HepG2 (cell line): ENCODE data around the gene ERMP1. TPM values are rescaled to one million over a fixed set of nuclear protein-coding genes. Genes with fewer than 3 reads are reported as not detected.

Source experiments
- CENPX ChIP-seq: sonication (generic); formaldehyde crosslinking; IDR thresholded peaks from 2 replicates; pipeline ENCODE4 v1.9.0; 2021; ENCODE audit warnings: mild to moderate bottlenecking, missing genetic modification reagents, moderate library complexity
- polyA plus RNA-seq, 8 experiments: library from polyadenylated mRNA; depleted of rRNA in 3 of 8; stranded (reverse) in 7 of 8; unstranded in 1 of 8; fragments of >200 nt; fragmentation: Illumina TruSeq in 4 of 8; extraction: Trizol in 4 of 8; gene quantifications; 2 replicates each; pipeline versions ENCODE4 v1.2.1 to v1.2.3, GENCODE V29; 2011 to 2016; ENCODE audit warnings: low read depth in 4 of 8, missing spikeins in 1 of 8, mixed read lengths in 1 of 8; ENCODE audit not compliant: insufficient read depth in 1 of 8
- total RNA-seq, 5 experiments: library from RNA; depleted of rRNA; stranded (reverse); fragments of >200 nt; fragmentation: Illumina TruSeq; extraction: Trizol; gene quantifications; 2 replicates each; pipeline ENCODE4 v1.2.3, GENCODE V29; 2016; ENCODE audit warnings: low read depth in 1 of 5
- TF ChIP-seq, protein P1 (sequence below): sonication (generic); formaldehyde crosslinking; IDR thresholded peaks from 2 replicates; pipeline ENCODE4 v1.5.0; 2020; ENCODE audit warnings: mild to moderate bottlenecking, missing genetic modification reagents, borderline replicate concordance
- TF ChIP-seq, protein P2 (sequence below): sonication (generic); formaldehyde crosslinking; IDR thresholded peaks from 2 replicates; pipeline ENCODE4 v1.4.0; 2020; ENCODE audit warnings: missing genetic modification reagents
- TF ChIP-seq, protein P3 (sequence below): sonication (generic); formaldehyde crosslinking; conservative IDR thresholded peaks from 2 replicates; pipeline ENCODE4 v1.8.0; 2022; ENCODE audit warnings: missing genetic modification reagents
- TF ChIP-seq, protein P4 (sequence below): sonication (generic); formaldehyde crosslinking; IDR thresholded peaks from 2 replicates; pipeline ENCODE4 v1.4.0; 2020; ENCODE audit warnings: low read depth, mild to moderate bottlenecking, missing genetic modification reagents
- TF ChIP-seq, protein P5 (sequence below): sonication (generic); formaldehyde crosslinking; IDR thresholded peaks from 2 replicates; pipeline ENCODE4 v1.4.0; 2020; ENCODE audit warnings: mild to moderate bottlenecking, missing genetic modification reagents, borderline replicate concordance

Gene ERMP1
- total and polyA plus RNA-seq, 2 of the 13 experiments (the other 11 are each of a cell fraction or from before 2014, with no cell fraction given), result 40.9 to 65.4 TPM

DNA sequence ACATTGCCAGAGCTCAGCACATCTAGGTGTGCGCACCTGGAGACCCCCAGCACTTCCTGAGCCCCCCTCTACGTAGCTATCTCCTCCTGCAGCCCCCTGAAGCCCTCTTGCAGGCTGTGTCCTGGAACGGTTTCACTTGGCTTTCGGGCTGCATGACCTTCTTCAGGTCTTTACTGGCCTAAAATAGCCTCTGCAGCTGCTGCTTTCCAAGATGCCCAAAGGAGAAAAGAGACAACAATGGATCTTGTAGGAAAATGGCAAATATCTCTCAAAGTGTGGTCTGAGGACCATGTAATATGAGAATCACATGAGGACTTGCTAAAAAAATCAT lies 6.6 kb upstream of the ERMP1 start (continued):
- TF ChIP-seq, protein P1, sequence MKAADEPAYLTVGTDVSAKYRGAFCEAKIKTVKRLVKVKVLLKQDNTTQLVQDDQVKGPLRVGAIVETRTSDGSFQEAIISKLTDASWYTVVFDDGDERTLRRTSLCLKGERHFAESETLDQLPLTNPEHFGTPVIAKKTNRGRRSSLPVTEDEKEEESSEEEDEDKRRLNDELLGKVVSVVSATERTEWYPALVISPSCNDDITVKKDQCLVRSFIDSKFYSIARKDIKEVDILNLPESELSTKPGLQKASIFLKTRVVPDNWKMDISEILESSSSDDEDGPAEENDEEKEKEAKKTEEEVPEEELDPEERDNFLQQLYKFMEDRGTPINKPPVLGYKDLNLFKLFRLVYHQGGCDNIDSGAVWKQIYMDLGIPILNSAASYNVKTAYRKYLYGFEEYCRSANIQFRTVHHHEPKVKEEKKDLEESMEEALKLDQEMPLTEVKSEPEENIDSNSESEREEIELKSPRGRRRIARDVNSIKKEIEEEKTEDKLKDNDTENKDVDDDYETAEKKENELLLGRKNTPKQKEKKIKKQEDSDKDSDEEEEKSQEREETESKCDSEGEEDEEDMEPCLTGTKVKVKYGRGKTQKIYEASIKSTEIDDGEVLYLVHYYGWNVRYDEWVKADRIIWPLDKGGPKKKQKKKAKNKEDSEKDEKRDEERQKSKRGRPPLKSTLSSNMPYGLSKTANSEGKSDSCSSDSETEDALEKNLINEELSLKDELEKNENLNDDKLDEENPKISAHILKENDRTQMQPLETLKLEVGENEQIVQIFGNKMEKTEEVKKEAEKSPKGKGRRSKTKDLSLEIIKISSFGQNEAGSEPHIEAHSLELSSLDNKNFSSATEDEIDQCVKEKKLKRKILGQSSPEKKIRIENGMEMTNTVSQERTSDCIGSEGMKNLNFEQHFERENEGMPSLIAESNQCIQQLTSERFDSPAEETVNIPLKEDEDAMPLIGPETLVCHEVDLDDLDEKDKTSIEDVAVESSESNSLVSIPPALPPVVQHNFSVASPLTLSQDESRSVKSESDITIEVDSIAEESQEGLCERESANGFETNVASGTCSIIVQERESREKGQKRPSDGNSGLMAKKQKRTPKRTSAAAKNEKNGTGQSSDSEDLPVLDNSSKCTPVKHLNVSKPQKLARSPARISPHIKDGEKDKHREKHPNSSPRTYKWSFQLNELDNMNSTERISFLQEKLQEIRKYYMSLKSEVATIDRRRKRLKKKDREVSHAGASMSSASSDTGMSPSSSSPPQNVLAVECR, result peak; percentile 8; the same call in 1 of the 2 replicates
- no peak for TF ChIP-seq CENPX (CRISPR knock-in tag)
- TF ChIP-seq, protein P2, sequence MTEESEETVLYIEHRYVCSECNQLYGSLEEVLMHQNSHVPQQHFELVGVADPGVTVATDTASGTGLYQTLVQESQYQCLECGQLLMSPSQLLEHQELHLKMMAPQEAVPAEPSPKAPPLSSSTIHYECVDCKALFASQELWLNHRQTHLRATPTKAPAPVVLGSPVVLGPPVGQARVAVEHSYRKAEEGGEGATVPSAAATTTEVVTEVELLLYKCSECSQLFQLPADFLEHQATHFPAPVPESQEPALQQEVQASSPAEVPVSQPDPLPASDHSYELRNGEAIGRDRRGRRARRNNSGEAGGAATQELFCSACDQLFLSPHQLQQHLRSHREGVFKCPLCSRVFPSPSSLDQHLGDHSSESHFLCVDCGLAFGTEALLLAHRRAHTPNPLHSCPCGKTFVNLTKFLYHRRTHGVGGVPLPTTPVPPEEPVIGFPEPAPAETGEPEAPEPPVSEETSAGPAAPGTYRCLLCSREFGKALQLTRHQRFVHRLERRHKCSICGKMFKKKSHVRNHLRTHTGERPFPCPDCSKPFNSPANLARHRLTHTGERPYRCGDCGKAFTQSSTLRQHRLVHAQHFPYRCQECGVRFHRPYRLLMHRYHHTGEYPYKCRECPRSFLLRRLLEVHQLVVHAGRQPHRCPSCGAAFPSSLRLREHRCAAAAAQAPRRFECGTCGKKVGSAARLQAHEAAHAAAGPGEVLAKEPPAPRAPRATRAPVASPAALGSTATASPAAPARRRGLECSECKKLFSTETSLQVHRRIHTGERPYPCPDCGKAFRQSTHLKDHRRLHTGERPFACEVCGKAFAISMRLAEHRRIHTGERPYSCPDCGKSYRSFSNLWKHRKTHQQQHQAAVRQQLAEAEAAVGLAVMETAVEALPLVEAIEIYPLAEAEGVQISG, result no peak
- TF ChIP-seq, protein P3, sequence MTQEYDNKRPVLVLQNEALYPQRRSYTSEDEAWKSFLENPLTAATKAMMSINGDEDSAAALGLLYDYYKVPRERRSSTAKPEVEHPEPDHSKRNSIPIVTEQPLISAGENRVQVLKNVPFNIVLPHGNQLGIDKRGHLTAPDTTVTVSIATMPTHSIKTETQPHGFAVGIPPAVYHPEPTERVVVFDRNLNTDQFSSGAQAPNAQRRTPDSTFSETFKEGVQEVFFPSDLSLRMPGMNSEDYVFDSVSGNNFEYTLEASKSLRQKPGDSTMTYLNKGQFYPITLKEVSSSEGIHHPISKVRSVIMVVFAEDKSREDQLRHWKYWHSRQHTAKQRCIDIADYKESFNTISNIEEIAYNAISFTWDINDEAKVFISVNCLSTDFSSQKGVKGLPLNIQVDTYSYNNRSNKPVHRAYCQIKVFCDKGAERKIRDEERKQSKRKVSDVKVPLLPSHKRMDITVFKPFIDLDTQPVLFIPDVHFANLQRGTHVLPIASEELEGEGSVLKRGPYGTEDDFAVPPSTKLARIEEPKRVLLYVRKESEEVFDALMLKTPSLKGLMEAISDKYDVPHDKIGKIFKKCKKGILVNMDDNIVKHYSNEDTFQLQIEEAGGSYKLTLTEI (CRISPR knock-in tag), result no peak
- TF ChIP-seq, protein P4, sequence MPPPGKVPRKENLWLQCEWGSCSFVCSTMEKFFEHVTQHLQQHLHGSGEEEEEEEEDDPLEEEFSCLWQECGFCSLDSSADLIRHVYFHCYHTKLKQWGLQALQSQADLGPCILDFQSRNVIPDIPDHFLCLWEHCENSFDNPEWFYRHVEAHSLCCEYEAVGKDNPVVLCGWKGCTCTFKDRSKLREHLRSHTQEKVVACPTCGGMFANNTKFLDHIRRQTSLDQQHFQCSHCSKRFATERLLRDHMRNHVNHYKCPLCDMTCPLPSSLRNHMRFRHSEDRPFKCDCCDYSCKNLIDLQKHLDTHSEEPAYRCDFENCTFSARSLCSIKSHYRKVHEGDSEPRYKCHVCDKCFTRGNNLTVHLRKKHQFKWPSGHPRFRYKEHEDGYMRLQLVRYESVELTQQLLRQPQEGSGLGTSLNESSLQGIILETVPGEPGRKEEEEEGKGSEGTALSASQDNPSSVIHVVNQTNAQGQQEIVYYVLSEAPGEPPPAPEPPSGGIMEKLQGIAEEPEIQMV (CRISPR knock-in tag), result no peak
- TF ChIP-seq, protein P5, sequence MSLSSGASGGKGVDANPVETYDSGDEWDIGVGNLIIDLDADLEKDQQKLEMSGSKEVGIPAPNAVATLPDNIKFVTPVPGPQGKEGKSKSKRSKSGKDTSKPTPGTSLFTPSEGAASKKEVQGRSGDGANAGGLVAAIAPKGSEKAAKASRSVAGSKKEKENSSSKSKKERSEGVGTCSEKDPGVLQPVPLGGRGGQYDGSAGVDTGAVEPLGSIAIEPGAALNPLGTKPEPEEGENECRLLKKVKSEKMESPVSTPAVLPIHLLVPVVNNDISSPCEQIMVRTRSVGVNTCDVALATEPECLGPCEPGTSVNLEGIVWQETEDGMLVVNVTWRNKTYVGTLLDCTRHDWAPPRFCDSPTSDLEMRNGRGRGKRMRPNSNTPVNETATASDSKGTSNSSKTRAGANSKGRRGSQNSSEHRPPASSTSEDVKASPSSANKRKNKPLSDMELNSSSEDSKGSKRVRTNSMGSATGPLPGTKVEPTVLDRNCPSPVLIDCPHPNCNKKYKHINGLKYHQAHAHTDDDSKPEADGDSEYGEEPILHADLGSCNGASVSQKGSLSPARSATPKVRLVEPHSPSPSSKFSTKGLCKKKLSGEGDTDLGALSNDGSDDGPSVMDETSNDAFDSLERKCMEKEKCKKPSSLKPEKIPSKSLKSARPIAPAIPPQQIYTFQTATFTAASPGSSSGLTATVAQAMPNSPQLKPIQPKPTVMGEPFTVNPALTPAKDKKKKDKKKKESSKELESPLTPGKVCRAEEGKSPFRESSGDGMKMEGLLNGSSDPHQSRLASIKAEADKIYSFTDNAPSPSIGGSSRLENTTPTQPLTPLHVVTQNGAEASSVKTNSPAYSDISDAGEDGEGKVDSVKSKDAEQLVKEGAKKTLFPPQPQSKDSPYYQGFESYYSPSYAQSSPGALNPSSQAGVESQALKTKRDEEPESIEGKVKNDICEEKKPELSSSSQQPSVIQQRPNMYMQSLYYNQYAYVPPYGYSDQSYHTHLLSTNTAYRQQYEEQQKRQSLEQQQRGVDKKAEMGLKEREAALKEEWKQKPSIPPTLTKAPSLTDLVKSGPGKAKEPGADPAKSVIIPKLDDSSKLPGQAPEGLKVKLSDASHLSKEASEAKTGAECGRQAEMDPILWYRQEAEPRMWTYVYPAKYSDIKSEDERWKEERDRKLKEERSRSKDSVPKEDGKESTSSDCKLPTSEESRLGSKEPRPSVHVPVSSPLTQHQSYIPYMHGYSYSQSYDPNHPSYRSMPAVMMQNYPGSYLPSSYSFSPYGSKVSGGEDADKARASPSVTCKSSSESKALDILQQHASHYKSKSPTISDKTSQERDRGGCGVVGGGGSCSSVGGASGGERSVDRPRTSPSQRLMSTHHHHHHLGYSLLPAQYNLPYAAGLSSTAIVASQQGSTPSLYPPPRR (CRISPR knock-in tag), result no peak
